Measurements from ENCODE around the gene NBEAL1.
"Not testable (repeated sequence)": the region's sequence is repeated elsewhere in the genome, so short reads cannot be mapped to it uniquely, and the experiment has no call there.

The NBEAL1 gene

GRCh38 chr2:203237346-203238238 is 222.9 kb downstream of the NBEAL1 start:
- DNase-seq = no peak

GRCh38 chr2:203238292-203238703 is 223.6 kb downstream of the NBEAL1 start:
- no peak for DNase-seq

- peak; percentile 95 to 97 for DNase-seq
Measured at GRCh38 chr2:203238704-203239526, 224.2 kb downstream of the NBEAL1 start, which contains the start of gene CYP20A1. TSS of gene CYP20A1 (plus strand) at chr2:203239018. CDS start at chr2:203239063, 45 bp downstream.

GRCh38 chr2:203240491-203240890 is 225.8 kb downstream of the NBEAL1 start:
- DNase-seq = no peak

- no peak for DNase-seq
Measured at GRCh38 chr2:203242518-203242917, 227.8 kb downstream of the NBEAL1 start.

GRCh38 chr2:203246646-203247045 is 232.0 kb downstream of the NBEAL1 start:
- no peak for DNase-seq

GRCh38 chr2:203252818-203253217 is 238.1 kb downstream of the NBEAL1 start:
- no peak for DNase-seq

- DNase-seq = not testable (repeated sequence)
Measured at GRCh38 chr2:203253422-203254095, 238.9 kb downstream of the NBEAL1 start.

- DNase-seq = no peak
Measured at GRCh38 chr2:203261326-203262159, 246.9 kb downstream of the NBEAL1 start.
